ENCODE results near the gene KCNQ5.

DNA sequence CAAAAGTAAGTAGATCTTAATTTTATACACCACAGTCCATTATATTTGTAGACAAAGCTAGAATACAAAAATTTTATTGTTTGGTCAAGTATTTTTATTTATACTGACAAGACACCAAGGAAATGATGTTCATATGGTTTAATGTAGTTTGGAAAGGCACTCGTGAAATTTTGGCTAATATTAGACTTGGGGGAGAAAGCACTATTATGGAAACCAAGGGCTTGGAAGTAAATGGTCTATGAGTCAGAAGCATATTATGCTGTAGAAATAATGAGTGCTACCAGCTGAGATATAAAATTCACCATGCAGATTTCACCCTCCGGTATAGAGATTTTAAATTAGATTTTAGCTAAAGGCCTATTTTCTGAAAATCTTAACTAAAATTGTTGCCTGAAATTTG, 233.6 kb downstream of the KCNQ5 start:
- TF ChIP-seq, protein P1, sequence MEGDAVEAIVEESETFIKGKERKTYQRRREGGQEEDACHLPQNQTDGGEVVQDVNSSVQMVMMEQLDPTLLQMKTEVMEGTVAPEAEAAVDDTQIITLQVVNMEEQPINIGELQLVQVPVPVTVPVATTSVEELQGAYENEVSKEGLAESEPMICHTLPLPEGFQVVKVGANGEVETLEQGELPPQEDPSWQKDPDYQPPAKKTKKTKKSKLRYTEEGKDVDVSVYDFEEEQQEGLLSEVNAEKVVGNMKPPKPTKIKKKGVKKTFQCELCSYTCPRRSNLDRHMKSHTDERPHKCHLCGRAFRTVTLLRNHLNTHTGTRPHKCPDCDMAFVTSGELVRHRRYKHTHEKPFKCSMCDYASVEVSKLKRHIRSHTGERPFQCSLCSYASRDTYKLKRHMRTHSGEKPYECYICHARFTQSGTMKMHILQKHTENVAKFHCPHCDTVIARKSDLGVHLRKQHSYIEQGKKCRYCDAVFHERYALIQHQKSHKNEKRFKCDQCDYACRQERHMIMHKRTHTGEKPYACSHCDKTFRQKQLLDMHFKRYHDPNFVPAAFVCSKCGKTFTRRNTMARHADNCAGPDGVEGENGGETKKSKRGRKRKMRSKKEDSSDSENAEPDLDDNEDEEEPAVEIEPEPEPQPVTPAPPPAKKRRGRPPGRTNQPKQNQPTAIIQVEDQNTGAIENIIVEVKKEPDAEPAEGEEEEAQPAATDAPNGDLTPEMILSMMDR (IDR thresholded peaks at IDR 0.05): no peak
- TF ChIP-seq POLR2A (IDR thresholded peaks at IDR 0.05): no peak
